HepG2 (cell line): ENCODE results near the gene GJC2. TPM values are rescaled to one million over a fixed set of nuclear protein-coding genes. Genes with fewer than 3 reads are reported as not detected.
A peak's percentile ranks its signal among the peaks of the same experiment; 100 is the strongest.

ENCODE experiments used
- ATAC-seq: fragments of 200-7000 bp; cut with Tn5 transposase; 3 replicates; pipeline ENCODE4 v1.9.1; 2020; ENCODE audit warnings: mild to moderate bottlenecking, moderate library complexity
- BruUV-seq: library from RNA; stranded (reverse); fragments of 400-500 nt; replicated peaks from 2 replicates; lab custom pipeline; 2021; lab: Mats Ljungman, UMichigan
- CTCF ChIA-PET: fragments of 300-600 bp; formaldehyde crosslinking; extraction: SDS; loops from one replicate; lab custom pipeline; 2021; ENCODE audit warnings: low total read pairs, inconsistent platforms, low intra/inter-chr PET ratio; lab: Yijun Ruan, JAX
- POLR2A ChIA-PET: fragments of 350-600 bp; sonication (Branson Sonifier 250); formaldehyde crosslinking; loops from one replicate; lab custom pipeline; 2020; ENCODE audit warnings: antibody characterized with exemption, inconsistent platforms; lab: Yijun Ruan, JAX
- DNase-seq: peaks from one replicate; pipeline ENCODE4 v3.0.0-alpha.2; 2015; ENCODE audit warnings: low spot score
- FAIRE-seq: peaks from 3 replicates; lab custom pipeline; 2011; peaks lifted over from hg19 to GRCh38; lab: Jason Lieb, UNC
- H2AFZ ChIP-seq: one replicate; pipeline ENCODE4 v1.6.1; 2011; ENCODE audit warnings: low read length, inconsistent platforms
- H3K27ac ChIP-seq: fragments of 300-600 bp; 3 replicates; pipeline ENCODE4 v1.8.0; 2011; ENCODE audit warnings: mixed run types, mild to moderate bottlenecking, mixed read lengths, low read length, inconsistent platforms; ENCODE audit not compliant: insufficient read depth; ENCODE audit errors: extremely low read length
- H3K27me3 ChIP-seq, 2 experiments: fragments of 200-600 bp in 1 of 2; 2 replicates in 1 of 2; 3 replicates in 1 of 2; pipeline versions ENCODE4 v1.6.0 to v1.8.0; 2011; ENCODE audit warnings: low read length in 2 of 2, mild to moderate bottlenecking in 2 of 2, moderate library complexity in 2 of 2, inconsistent platforms in 1 of 2; ENCODE audit not compliant: insufficient read depth in 2 of 2, control insufficient read depth in 1 of 2
- H3K36me3 ChIP-seq, 2 experiments: fragments of 200-600 bp in 1 of 2; replicated peaks in 1 of 2; 2 replicates in 1 of 2; 3 replicates in 1 of 2; pipeline versions ENCODE4 v1.5.1 to v1.8.0; 2011; ENCODE audit warnings: low read length in 2 of 2, inconsistent platforms in 1 of 2; ENCODE audit not compliant: insufficient read depth in 2 of 2, control insufficient read depth in 1 of 2
- H3K4me1 ChIP-seq: 2 replicates; pipeline ENCODE4 v1.5.1; 2012; ENCODE audit warnings: low read length, inconsistent platforms; ENCODE audit not compliant: insufficient read depth
- H3K4me2 ChIP-seq: 2 replicates; pipeline ENCODE4 v1.6.0; 2011; ENCODE audit warnings: low read depth, low read length, inconsistent platforms
- H3K4me3 ChIP-seq, 3 experiments: fragments of 200-600 bp in 1 of 3; sonication (generic), shearing (Covaris generic) in 1 of 3; replicated peaks in 1 of 3; 2 replicates each; pipeline ENCODE4 v1.5.1; 2011 to 2016; ENCODE audit warnings: low read length in 3 of 3, inconsistent platforms in 2 of 3, low read depth in 2 of 3, mild to moderate bottlenecking in 2 of 3, control low read depth in 1 of 3, mixed read lengths in 1 of 3; ENCODE audit not compliant: insufficient read depth in 1 of 3
- H3K79me2 ChIP-seq: one replicate; pipeline ENCODE4 v1.6.1; 2011; ENCODE audit warnings: low read length, inconsistent platforms; ENCODE audit not compliant: insufficient read depth
- H3K9ac ChIP-seq: 2 replicates; pipeline ENCODE4 v1.6.0; 2011; ENCODE audit warnings: mild to moderate bottlenecking, low read depth, low read length, inconsistent platforms; ENCODE audit not compliant: insufficient read depth
- H3K9me3 ChIP-seq: 2 replicates; pipeline ENCODE4 v1.5.1; 2012; ENCODE audit warnings: mild to moderate bottlenecking, low read length
- H4K20me1 ChIP-seq: 2 replicates; pipeline ENCODE4 v1.6.0; 2011; ENCODE audit warnings: inconsistent platforms, mild to moderate bottlenecking, low read length, moderate library complexity; ENCODE audit not compliant: insufficient read depth
- CBX2 ChIP-seq, 2 experiments: fragments of 200-600 bp in 1 of 2; sonication (generic); formaldehyde crosslinking in 1 of 2; IDR thresholded peaks; 2 replicates each; pipeline versions ENCODE4 v1.7.0 to v1.8.1; 2018 to 2022; ENCODE audit warnings: low read depth in 2 of 2, low read length in 1 of 2, mild to moderate bottlenecking in 1 of 2, missing genetic modification reagents in 1 of 2
- CHD2 ChIP-seq: IDR thresholded peaks from 2 replicates; pipeline ENCODE4 v1.6.1; 2011; ENCODE audit warnings: low read depth, low read length, improper control_type of control experiment
- E2F5 ChIP-seq: sonication (generic); formaldehyde crosslinking; conservative IDR thresholded peaks from 2 replicates; pipeline ENCODE4 v1.4.0; 2020; ENCODE audit warnings: missing genetic modification reagents
- FOSL2 ChIP-seq: sonication (generic); formaldehyde crosslinking; IDR thresholded peaks from 2 replicates; pipeline ENCODE4 v1.4.0; 2020; ENCODE audit warnings: missing genetic modification reagents
- PAF1 ChIP-seq: IDR thresholded peaks from 2 replicates; pipeline ENCODE4 v1.6.1; 2016; ENCODE audit warnings: missing genetic modification reagents, missing compliant biosample characterization
- PHF5A ChIP-seq: IDR thresholded peaks from one replicate; pipeline ENCODE4 v1.6.1; 2018; ENCODE audit warnings: low read depth, missing genetic modification reagents; ENCODE audit not compliant: unreplicated experiment
- POLR2AphosphoS2 ChIP-seq: IDR thresholded peaks from 2 replicates; pipeline ENCODE4 v1.6.1; 2011; ENCODE audit warnings: low read depth, low read length, improper control_type of control experiment
- PRMT3 ChIP-seq: sonication (generic); formaldehyde crosslinking; IDR thresholded peaks from 2 replicates; pipeline ENCODE4 v1.8.1; 2022; ENCODE audit warnings: low read depth, mild to moderate bottlenecking, moderate library complexity, missing genetic modification reagents, borderline replicate concordance
- RELA ChIP-seq: sonication (generic); formaldehyde crosslinking; IDR thresholded peaks from 2 replicates; pipeline ENCODE4 v1.4.0; 2020; ENCODE audit warnings: missing genetic modification reagents
- SOX13 ChIP-seq, 3 experiments: fragments of 450-650 bp in 1 of 3; sonication (generic) in 1 of 3; formaldehyde crosslinking in 1 of 3; IDR thresholded peaks in 2 of 3; conservative IDR thresholded peaks in 1 of 3; 2 replicates each; pipeline versions ENCODE4 v1.5.0 to v1.6.1; 2016 to 2020; ENCODE audit warnings: antibody characterized with exemption in 1 of 3, mild to moderate bottlenecking in 1 of 3, missing compliant biosample characterization in 1 of 3, missing genetic modification reagents in 1 of 3, moderate library complexity in 1 of 3
- ZNF160 ChIP-seq: sonication (generic); formaldehyde crosslinking; IDR thresholded peaks from 2 replicates; pipeline ENCODE4 v1.8.0; 2022; ENCODE audit warnings: mild to moderate bottlenecking, inconsistent platforms, missing genetic modification reagents
- ZNF44 ChIP-seq: sonication (generic); formaldehyde crosslinking; IDR thresholded peaks from 2 replicates; pipeline ENCODE4 v1.5.1; 2020; ENCODE audit warnings: mild to moderate bottlenecking, missing genetic modification reagents
- ZNF605 ChIP-seq: sonication (generic); formaldehyde crosslinking; IDR thresholded peaks from 2 replicates; pipeline ENCODE4 v1.8.0; 2022; ENCODE audit warnings: mild to moderate bottlenecking, missing genetic modification reagents
- ZNF772 ChIP-seq: sonication (generic); formaldehyde crosslinking; IDR thresholded peaks from 2 replicates; pipeline ENCODE4 v1.5.0; 2020; ENCODE audit warnings: mild to moderate bottlenecking, missing genetic modification reagents
- ZNF773 ChIP-seq: sonication (generic); formaldehyde crosslinking; IDR thresholded peaks from 2 replicates; pipeline ENCODE4 v1.4.0; 2020; ENCODE audit warnings: missing genetic modification reagents, borderline replicate concordance
- ZNF782 ChIP-seq: sonication (generic); formaldehyde crosslinking; IDR thresholded peaks from 2 replicates; pipeline ENCODE4 v1.4.0; 2020; ENCODE audit warnings: missing genetic modification reagents, mild to moderate bottlenecking, borderline replicate concordance
- ZSCAN21 ChIP-seq: sonication (generic); formaldehyde crosslinking; IDR thresholded peaks from 2 replicates; pipeline ENCODE4 v1.8.0; 2022; ENCODE audit warnings: mild to moderate bottlenecking, missing genetic modification reagents, moderate library complexity, borderline replicate concordance
- ZUFSP ChIP-seq: sonication (generic); formaldehyde crosslinking; IDR thresholded peaks from 2 replicates; pipeline ENCODE4 v1.9.0; 2021; ENCODE audit warnings: missing genetic modification reagents, mild to moderate bottlenecking, borderline replicate concordance
- WGBS: methylation state at CpG from one replicate; pipeline ENCODE4 v1.1.6; 2017; ENCODE audit warnings: low lambda C conversion rate; 5-methylcytosine and 5-hydroxymethylcytosine counted together
- in situ Hi-C: cut with HindIII; loops from 2 replicates; pipeline ENCODE4 v1.10.0; 2017; ENCODE audit warnings: low pct_unique_long_range_greater_than_20kb; ENCODE audit not compliant: extremely low pct_ligation_motif_present
- intact Hi-C: fragments of 100-400 bp; cut with micrococcal nuclease; formaldehyde crosslinking; loops from one replicate; pipeline ENCODE4 v1.10.0; 2022; ENCODE audit not compliant: unreplicated experiment
- polyA plus RNA-seq, 8 experiments: library from polyadenylated mRNA; depleted of rRNA in 3 of 8; stranded (reverse) in 7 of 8; unstranded in 1 of 8; fragments of >200 nt; fragmentation: Illumina TruSeq in 4 of 8; extraction: Trizol in 4 of 8; gene quantifications; 2 replicates each; pipeline versions ENCODE4 v1.2.1 to v1.2.3, GENCODE V29; 2011 to 2016; ENCODE audit warnings: low read depth in 4 of 8, missing spikeins in 1 of 8, mixed read lengths in 1 of 8; ENCODE audit not compliant: insufficient read depth in 1 of 8
- total RNA-seq, 5 experiments: library from RNA; depleted of rRNA; stranded (reverse); fragments of >200 nt; fragmentation: Illumina TruSeq; extraction: Trizol; gene quantifications; 2 replicates each; pipeline ENCODE4 v1.2.3, GENCODE V29; 2016; ENCODE audit warnings: low read depth in 1 of 5

GJC2 gene
- total and polyA plus RNA-seq, 2 of the 13 experiments (the other 11 are each of a cell fraction or from before 2014, with no cell fraction given): 1.6 to 3.8 TPM

GRCh38 chr1:228109073-228109961 is 40.4 kb upstream of the GJC2 start, which contains the start of gene MRPL55 (continued):
- TF ChIP-seq POLR2AphosphoS2: 0 out of 2 replicates have a peak, but pooled peaks have one; percentile 48
- peak; percentile 17; the same call in 1 of the 2 replicates for TF ChIP-seq ZNF782 (CRISPR knock-in tag)
- peak; percentile 95 for TF ChIP-seq ZNF44 (CRISPR knock-in tag)

GRCh38 chr1:228109962-228110488 is 39.7 kb upstream of the GJC2 start:
- WGBS: 1% methylated on average over 15 of the region's 15 CpGs
- Histone ChIP-seq H3K9me3 (no peaks in the 10 kb centered on the region), H3K27ac (peak overlapping the region; percentile 90), H3K4me1 (peaks cover 39% of the 10 kb centered on the region), H3K36me3 (peaks cover 2 to 7% of the 10 kb centered on the region in 2 experiments; a peak in 2 of 5 replicates), H2AFZ (no peak overlapping the region), H3K4me2 (peak overlapping the region; percentile 73), H3K79me2 (peaks cover 18% of the 10 kb centered on the region), H3K27me3 (no peaks in the 10 kb centered on the region; a peak in 1 of 5 replicates), H3K4me3 (peak overlapping the region; percentile 90 to 99 (median 97)), H4K20me1 (no peaks in the 10 kb centered on the region), H3K9ac (peak overlapping the region; percentile 97)
- ChIA-PET CTCF (no interaction called here), POLR2A (interaction anchor here (0.6 to 2.1 kb wide), 12 partner anchors 9 to 1705 kb away, joined by 3 to 38 read pairs (median 4); partner anchors contain the start of genes ARF1 and IBA57)
- intact Hi-C loops: loop anchor here (2.0 kb wide), 1 partner anchor 31 kb away; the partner anchor contains the start of gene GUK1
- ATAC-seq (peak; percentile 82), DNase-seq (peak; percentile 93), FAIRE-seq (peak; percentile 94)
- in situ Hi-C loops: no loop called here
- no TSS peak for BruUV-seq
- TF ChIP-seq ZUFSP (CRISPR knock-in tag) (no peak), PAF1 (no peak), SOX13 (IDR thresholded peaks at IDR 0.05) (no peak), SOX13 (CRISPR knock-in tag; conservative IDR thresholded peaks at IDR 0.05 in 1 of 2, IDR thresholded peaks at IDR 0.05 in 1 of 2) (peak in 1 of 2 experiments; percentile 70; a peak in 2 of 4 replicates), CBX2 (IDR thresholded peaks at IDR 0.05; ENCODE audit: low read depth, low read length) (no peak), CBX2 (CRISPR knock-in tag; IDR thresholded peaks at IDR 0.05; ENCODE audit: low read depth) (no peak), ZNF772 (no peak), E2F5 (no peak), ZNF605 (CRISPR knock-in tag) (no peak), PRMT3 (CRISPR knock-in tag) (no peak), ZNF160 (CRISPR knock-in tag) (no peak), ZNF773 (CRISPR knock-in tag) (no peak), PHF5A (CRISPR knock-in tag) (no peak), FOSL2 (CRISPR knock-in tag) (no peak), CHD2 (no peak), ZSCAN21 (CRISPR knock-in tag) (no peak), RELA (CRISPR knock-in tag) (no peak)
